Kidney (tissue), 14 donors: ENCODE data around the gene SPON1. TPM values are rescaled to one million over a fixed set of nuclear protein-coding genes. Genes with fewer than 3 reads are reported as not detected.

Experiments used
- DNase-seq, 5 donors: peaks; one replicate each; pipeline ENCODE4 v3.0.0-alpha.2; 2013 to 2020
- FAIRE-seq: peaks from 2 replicates; lab custom pipeline; 2012; peaks lifted over from hg19 to GRCh38; lab: Jason Lieb, UNC
- H3K27ac ChIP-seq, 2 donors: one replicate each; pipeline ENCODE4 v1.7.0; 2013; ENCODE audit warnings: low read depth in 2 of 2, low read length in 2 of 2, inconsistent platforms in 1 of 2
- H3K27me3 ChIP-seq: one replicate; pipeline ENCODE4 v1.7.1; 2013; ENCODE audit warnings: low read length, inconsistent platforms; ENCODE audit not compliant: control insufficient read depth, insufficient read depth
- H3K36me3 ChIP-seq, 3 donors: one replicate each; pipeline versions ENCODE4 v1.7.0 to v1.7.1; 2013; ENCODE audit warnings: low read length in 3 of 3, control low read depth in 1 of 3, inconsistent platforms in 1 of 3; ENCODE audit not compliant: insufficient read depth in 3 of 3, control insufficient read depth in 2 of 3
- H3K4me1 ChIP-seq, 3 donors: one replicate each; pipeline versions ENCODE4 v1.7.0 to v1.7.1; 2013; ENCODE audit warnings: low read length in 3 of 3, inconsistent platforms in 1 of 3, low read depth in 1 of 3; ENCODE audit not compliant: control insufficient read depth in 2 of 3, insufficient read depth in 2 of 3
- H3K4me3 ChIP-seq, 3 donors: one replicate each; pipeline versions ENCODE4 v1.7.0 to v1.8.1; 2013; ENCODE audit warnings: low read length in 3 of 3, control low read depth in 1 of 3, inconsistent platforms in 1 of 3
- H3K9ac ChIP-seq, 3 donors: one replicate each; pipeline versions ENCODE4 v1.7.0 to v1.7.1; 2013; ENCODE audit warnings: low read length in 3 of 3, control low read depth in 1 of 3, inconsistent platforms in 1 of 3
- H3K9me3 ChIP-seq, 3 donors: one replicate each; pipeline versions ENCODE4 v1.7.0 to v1.7.1; 2013; ENCODE audit warnings: low read length in 3 of 3, control low read depth in 1 of 3, inconsistent platforms in 1 of 3; ENCODE audit not compliant: control insufficient read depth in 2 of 3, insufficient read depth in 1 of 3
- CTCF ChIP-seq: IDR thresholded peaks from 3 replicates; pipeline ENCODE4 v1.5.1; 2012; ENCODE audit warnings: mild to moderate bottlenecking, moderate library complexity, borderline replicate concordance; ENCODE audit not compliant: insufficient read depth; ENCODE audit errors: extremely low read depth
- intact Hi-C: fragments of 100-400 bp; cut with DNase I; formaldehyde crosslinking; loops from one replicate; pipeline ENCODE4 v1.11.1; 2022
- polyA plus RNA-seq: library from polyadenylated mRNA; stranded (reverse); fragments of 350-450 nt; fragmentation: Illumina TruSeq; extraction: RNeasy Lipid Tissue Mini Kit (QIAGEN cat#74804); gene quantifications from one replicate; pipeline ENCODE4 v1.2.3, GENCODE V29; 2014; ENCODE audit warnings: low read depth, low replicate concordance; ENCODE audit not compliant: insufficient read depth
- total RNA-seq: library from RNA; stranded (reverse); fragmentation: NEBNext Ultra II Directional; extraction: Animal tissue kit (Norgen Biotek cat#: 25700); gene quantifications from one replicate; pipeline ENCODE4 v1.2.1, GENCODE V29; 2021
- donor health status: control.
- donor health status: control.
- donor health status: control.
- donor health status: control.
- donor health status: control.
- donor health status: DM: yes; HTN: yes; CAD: no.
- donor health status: Normal renal cell carcinoma (clear cell type).

The SPON1 gene
- total and polyA plus RNA-seq, 2 donors from 2014 or later, result 3.8 to 77.9 TPM

GRCh38 chr11:14310679-14311078 lies 348.2 kb downstream of the SPON1 start:
- H3K9me3 ChIP-seq, result no peaks in the 10 kb centered on the region
- H3K9ac ChIP-seq, result no peak overlapping the region
- no peak overlapping the region for H3K4me3 ChIP-seq
- H3K27me3 ChIP-seq, result no peaks in the 10 kb centered on the region
- no peak for TF ChIP-seq CTCF
- intact Hi-C loops, result no loop called here
- no peak overlapping the region for H3K27ac ChIP-seq
- H3K4me1 ChIP-seq, result peaks cover 0 to 11% (median 0%) of the 10 kb centered on the region in 3 donors
- DNase-seq (no peak), FAIRE-seq (no peak)
- H3K36me3 ChIP-seq, result no peaks in the 10 kb centered on the region

GRCh38 chr11:14312736-14313438 lies 350.4 kb downstream of the SPON1 start:
- no peak for DNase-seq
- Histone ChIP-seq H3K4me1 (peaks cover 0 to 11% (median 0%) of the 10 kb centered on the region in 3 donors), H3K9ac (no peak overlapping the region), H3K27me3 (no peaks in the 10 kb centered on the region), H3K36me3 (no peaks in the 10 kb centered on the region), H3K27ac (no peak overlapping the region), H3K4me3 (no peak overlapping the region), H3K9me3 (no peaks in the 10 kb centered on the region)
- no peak for TF ChIP-seq CTCF
- intact Hi-C loops, result no loop called here
- FAIRE-seq, result no peak

GRCh38 chr11:14314127-14314526 lies 351.6 kb downstream of the SPON1 start:
- DNase-seq (no peak), FAIRE-seq (no peak)
- Histone ChIP-seq H3K9ac (no peak overlapping the region), H3K27me3 (no peaks in the 10 kb centered on the region), H3K36me3 (no peaks in the 10 kb centered on the region), H3K4me1 (peaks cover 0 to 11% (median 0%) of the 10 kb centered on the region in 3 donors), H3K27ac (no peak overlapping the region), H3K4me3 (no peak overlapping the region), H3K9me3 (no peaks in the 10 kb centered on the region)
- intact Hi-C loops, result no loop called here
- TF ChIP-seq CTCF, result no peak
